ENCODE measurements around the gene PRKCQ. TPM values are rescaled to one million over a fixed set of nuclear protein-coding genes. Genes with fewer than 3 reads are reported as not detected.

The PRKCQ gene
- total RNA-seq, 3 donors from 2014 or later = 0.64 to 1.8 (median 0.98) TPM

DNA sequence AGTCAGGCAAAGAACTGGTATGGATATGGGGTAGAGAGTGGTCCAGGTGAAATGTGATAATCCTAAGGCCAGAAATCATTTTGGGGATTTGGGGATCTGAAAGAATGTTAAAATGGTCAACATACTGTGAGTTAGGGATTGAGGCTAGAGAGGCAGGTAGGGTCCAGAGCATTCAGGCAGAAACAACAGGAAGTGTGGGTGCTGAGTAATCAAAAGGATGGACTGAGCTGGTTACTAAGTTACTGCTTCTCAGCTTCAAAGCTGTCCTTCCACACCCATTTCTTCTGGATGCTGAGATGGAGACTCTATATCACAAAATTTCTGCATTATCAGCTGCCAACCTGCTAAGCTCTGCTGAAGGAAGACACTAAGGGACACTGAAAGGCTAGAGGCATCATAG lies 30.6 kb upstream of the PRKCQ start:
- intact Hi-C loops (cut with DNase I; ENCODE audit: low total_unique reads) = no loop called here
- no peak for DNase-seq (ENCODE audit: low spot score in 2 of 2)
- H3K4me3 ChIP-seq = no peak overlapping the region
- no peaks in the 10 kb centered on the region for H3K27me3 ChIP-seq
- no peaks in the 10 kb centered on the region for H3K9me3 ChIP-seq
- H3K36me3 ChIP-seq = no peaks in the 10 kb centered on the region
- TF ChIP-seq, protein P1, sequence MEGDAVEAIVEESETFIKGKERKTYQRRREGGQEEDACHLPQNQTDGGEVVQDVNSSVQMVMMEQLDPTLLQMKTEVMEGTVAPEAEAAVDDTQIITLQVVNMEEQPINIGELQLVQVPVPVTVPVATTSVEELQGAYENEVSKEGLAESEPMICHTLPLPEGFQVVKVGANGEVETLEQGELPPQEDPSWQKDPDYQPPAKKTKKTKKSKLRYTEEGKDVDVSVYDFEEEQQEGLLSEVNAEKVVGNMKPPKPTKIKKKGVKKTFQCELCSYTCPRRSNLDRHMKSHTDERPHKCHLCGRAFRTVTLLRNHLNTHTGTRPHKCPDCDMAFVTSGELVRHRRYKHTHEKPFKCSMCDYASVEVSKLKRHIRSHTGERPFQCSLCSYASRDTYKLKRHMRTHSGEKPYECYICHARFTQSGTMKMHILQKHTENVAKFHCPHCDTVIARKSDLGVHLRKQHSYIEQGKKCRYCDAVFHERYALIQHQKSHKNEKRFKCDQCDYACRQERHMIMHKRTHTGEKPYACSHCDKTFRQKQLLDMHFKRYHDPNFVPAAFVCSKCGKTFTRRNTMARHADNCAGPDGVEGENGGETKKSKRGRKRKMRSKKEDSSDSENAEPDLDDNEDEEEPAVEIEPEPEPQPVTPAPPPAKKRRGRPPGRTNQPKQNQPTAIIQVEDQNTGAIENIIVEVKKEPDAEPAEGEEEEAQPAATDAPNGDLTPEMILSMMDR (IDR thresholded peaks at IDR 0.05) = no peak
- TF ChIP-seq POLR2A (IDR thresholded peaks at IDR 0.05) (no peak), POLR2AphosphoS5 (IDR thresholded peaks at IDR 0.05) (no peak)
- no peak overlapping the region for H3K27ac ChIP-seq
- no peaks in the 10 kb centered on the region for H3K4me1 ChIP-seq

DNA sequence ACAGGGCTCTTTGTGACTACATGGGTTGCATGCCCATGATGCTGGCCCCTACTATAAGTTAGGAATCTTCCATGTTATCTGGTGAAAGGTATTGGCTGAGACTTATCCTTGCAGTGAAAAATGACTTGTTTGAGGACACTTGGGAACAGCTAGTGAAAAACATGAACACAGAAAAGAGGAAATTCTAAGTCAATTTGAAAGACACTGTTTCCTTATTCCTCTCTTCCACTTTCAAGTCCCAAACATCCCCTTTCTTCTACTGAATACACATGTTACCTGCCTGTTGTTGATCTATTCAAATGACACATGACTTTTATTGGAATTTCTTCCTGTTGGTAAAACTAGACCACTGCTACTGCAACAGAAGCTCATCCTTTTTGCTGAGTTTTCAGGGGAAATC lies 29.5 kb upstream of the PRKCQ start:
- H3K36me3 ChIP-seq = no peaks in the 10 kb centered on the region
- no peaks in the 10 kb centered on the region for H3K9me3 ChIP-seq
- no peak overlapping the region for H3K4me3 ChIP-seq
- no peak for DNase-seq (ENCODE audit: low spot score in 2 of 2)
- no peaks in the 10 kb centered on the region for H3K27me3 ChIP-seq
- H3K4me1 ChIP-seq = no peaks in the 10 kb centered on the region
- intact Hi-C loops (cut with DNase I; ENCODE audit: low total_unique reads) = no loop called here
- TF ChIP-seq, protein P1 (IDR thresholded peaks at IDR 0.05) = no peak
- TF ChIP-seq POLR2A (IDR thresholded peaks at IDR 0.05) (no peak), POLR2AphosphoS5 (IDR thresholded peaks at IDR 0.05) (no peak)
- H3K27ac ChIP-seq = no peak overlapping the region

DNA sequence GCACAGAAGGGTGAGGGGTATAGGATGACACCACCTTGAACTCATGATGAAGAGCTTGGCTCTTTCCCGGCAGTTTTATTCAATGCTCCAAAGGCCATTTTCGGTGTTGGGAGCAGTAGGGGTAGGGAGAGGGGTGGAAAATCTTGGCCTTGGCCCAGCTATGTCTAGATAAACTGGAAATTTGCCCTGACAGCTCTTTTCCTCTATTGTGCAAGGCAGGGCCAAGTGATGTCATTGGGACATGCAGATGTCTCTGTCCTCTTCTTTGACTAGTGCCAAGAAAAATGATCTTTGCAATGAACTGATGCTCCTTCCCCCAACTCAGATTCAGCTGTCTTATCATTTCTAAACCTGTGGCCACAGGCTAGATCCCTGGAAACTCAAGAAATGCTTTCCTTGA lies 27.7 kb upstream of the PRKCQ start:
- TF ChIP-seq POLR2A (IDR thresholded peaks at IDR 0.05) (no peak), POLR2AphosphoS5 (IDR thresholded peaks at IDR 0.05) (no peak)
- TF ChIP-seq, protein P1 (IDR thresholded peaks at IDR 0.05) = no peak
- intact Hi-C loops (cut with DNase I; ENCODE audit: low total_unique reads) = no loop called here

DNA sequence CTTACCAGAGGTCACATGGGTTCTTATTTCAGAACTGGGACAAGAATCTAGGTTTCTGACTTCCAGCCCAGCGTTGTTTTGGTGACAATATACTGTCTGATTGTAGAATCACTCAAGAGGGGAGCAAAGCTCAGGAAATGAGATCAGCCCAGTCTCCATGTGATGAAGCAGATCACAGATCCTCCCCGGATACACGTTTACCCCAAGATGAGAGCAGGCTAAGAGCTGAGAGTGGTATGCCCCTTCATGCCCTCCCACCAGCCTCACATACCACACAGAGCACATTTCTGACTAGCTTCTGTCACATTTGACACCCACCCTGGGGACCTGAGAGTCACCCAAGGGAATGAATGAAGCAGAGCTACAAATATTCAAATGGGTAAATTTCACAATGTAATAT lies 27.1 kb upstream of the PRKCQ start:
- intact Hi-C loops (cut with DNase I; ENCODE audit: low total_unique reads) = no loop called here
- no peaks in the 10 kb centered on the region for H3K9me3 ChIP-seq
- H3K27ac ChIP-seq = no peak overlapping the region
- H3K4me1 ChIP-seq = no peaks in the 10 kb centered on the region
- H3K4me3 ChIP-seq = no peak overlapping the region
- H3K36me3 ChIP-seq = no peaks in the 10 kb centered on the region
- TF ChIP-seq POLR2A (IDR thresholded peaks at IDR 0.05) (no peak), POLR2AphosphoS5 (IDR thresholded peaks at IDR 0.05) (no peak)
- TF ChIP-seq, protein P1 (IDR thresholded peaks at IDR 0.05) = no peak
- no peaks in the 10 kb centered on the region for H3K27me3 ChIP-seq
- no peak for DNase-seq (ENCODE audit: low spot score in 2 of 2)

More for the DNA sequence above, 27.7 kb upstream of the PRKCQ start:
- no peaks in the 10 kb centered on the region for H3K36me3 ChIP-seq
- no peak overlapping the region for H3K27ac ChIP-seq
- DNase-seq (ENCODE audit: low spot score in 2 of 2) = no peak
- H3K4me3 ChIP-seq = no peak overlapping the region
- no peaks in the 10 kb centered on the region for H3K9me3 ChIP-seq
- no peaks in the 10 kb centered on the region for H3K27me3 ChIP-seq
- no peaks in the 10 kb centered on the region for H3K4me1 ChIP-seq

DNA sequence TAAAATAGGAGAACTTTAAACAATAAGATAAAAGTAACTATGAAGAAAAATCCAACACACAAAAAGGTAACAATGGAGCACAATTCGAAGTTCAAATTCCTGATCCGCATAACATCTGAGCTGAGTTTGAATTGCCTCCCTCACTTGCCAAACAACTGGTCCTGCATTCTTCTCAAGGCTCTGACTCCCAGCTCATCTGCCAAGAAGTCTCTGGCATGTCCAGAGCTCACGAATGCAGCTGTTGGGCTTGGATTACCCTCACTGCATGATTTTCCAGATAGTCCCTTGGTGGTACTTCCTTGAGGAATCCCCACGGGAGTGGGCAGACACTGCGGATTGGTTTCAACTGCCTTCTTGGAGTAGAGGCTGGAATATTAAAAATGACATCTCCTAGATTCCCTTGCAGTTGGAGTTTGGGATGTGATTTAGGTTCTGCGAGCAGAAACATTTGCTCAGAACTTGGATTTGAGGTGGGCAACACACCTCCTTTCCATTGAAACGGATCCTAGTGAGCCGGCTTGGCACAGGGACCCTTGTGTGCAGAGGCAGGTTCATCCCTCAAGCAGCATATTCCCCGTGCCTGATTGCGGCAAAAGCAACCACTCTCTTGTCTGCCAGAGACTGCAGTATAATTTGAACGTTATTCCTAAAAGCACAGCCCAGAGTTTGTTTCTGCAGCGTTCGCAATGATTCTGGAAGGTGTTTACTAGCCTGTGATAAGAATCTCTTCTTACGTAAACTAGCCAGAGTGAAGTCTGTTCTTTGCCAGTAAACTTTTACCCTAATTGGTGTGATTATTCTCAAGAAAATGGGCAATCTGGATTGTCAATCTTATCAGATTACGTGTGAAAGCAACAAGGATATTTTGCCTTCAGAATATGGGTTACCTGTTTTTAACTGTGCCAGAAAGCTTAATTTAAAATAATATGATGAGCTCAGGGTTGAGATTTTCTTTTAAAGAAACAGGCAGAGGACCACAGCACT lies 23.4 kb upstream of the PRKCQ start:
- intact Hi-C loops (cut with DNase I; ENCODE audit: low total_unique reads) = no loop called here
- no peaks in the 10 kb centered on the region for H3K27me3 ChIP-seq
- TF ChIP-seq POLR2A (IDR thresholded peaks at IDR 0.05) = no peak
- TF ChIP-seq, protein P1 (IDR thresholded peaks at IDR 0.05) = no peak
- TF ChIP-seq POLR2AphosphoS5 (IDR thresholded peaks at IDR 0.05) = no peak

More for the DNA sequence above, 23.4 kb upstream of the PRKCQ start:
- H3K4me1 ChIP-seq = no peaks in the 10 kb centered on the region
- H3K9me3 ChIP-seq = no peaks in the 10 kb centered on the region
- no peak overlapping the region for H3K4me3 ChIP-seq
- H3K27ac ChIP-seq = no peak overlapping the region
- H3K36me3 ChIP-seq = no peaks in the 10 kb centered on the region
- no peak for DNase-seq (ENCODE audit: low spot score in 2 of 2)

Measured in breast epithelium (tissue), 4 donors.